Karpas-422 (cell line): Measurements from ENCODE around the gene SMYD3. TPM values are rescaled to one million over a fixed set of nuclear protein-coding genes. Genes with fewer than 3 reads are reported as not detected.

ENCODE experiments used
- DNase-seq: peaks from one replicate; pipeline ENCODE4 v3.0.0-alpha.2; 2015
- H2AFZ ChIP-seq: fragments of 200-600 bp; sonication (generic); 2 replicates; pipeline ENCODE4 v1.6.1; 2014; ENCODE audit warnings: antibody characterized with exemption, low read length, mixed read lengths
- H3K27ac ChIP-seq: fragments of 200-600 bp; sonication (generic); 2 replicates; pipeline ENCODE4 v1.5.1; 2014; ENCODE audit warnings: mild to moderate bottlenecking, low read length, moderate library complexity
- H3K27me3 ChIP-seq: fragments of 200-600 bp; sonication (generic); 2 replicates; pipeline ENCODE4 v1.6.1; 2014; ENCODE audit warnings: low read length, mixed read lengths
- H3K36me3 ChIP-seq: fragments of 200-600 bp; sonication (generic); 2 replicates; pipeline ENCODE4 v1.6.1; 2014; ENCODE audit warnings: low read length, mixed read lengths; ENCODE audit not compliant: insufficient read depth
- H3K4me1 ChIP-seq: fragments of 200-600 bp; sonication (generic); 2 replicates; pipeline ENCODE4 v1.6.1; 2014; ENCODE audit warnings: mild to moderate bottlenecking, low read length, mixed read lengths
- H3K4me2 ChIP-seq: fragments of 200-600 bp; sonication (generic); 2 replicates; pipeline ENCODE4 v1.6.1; 2014; ENCODE audit warnings: low read length, low read depth, mild to moderate bottlenecking; ENCODE audit not compliant: poor library complexity, severe bottlenecking
- H3K4me3 ChIP-seq: fragments of 200-600 bp; sonication (generic); 2 replicates; pipeline ENCODE4 v1.5.1; 2014; ENCODE audit warnings: mild to moderate bottlenecking, antibody characterized with exemption, low read length, mixed read lengths
- H3K79me2 ChIP-seq: fragments of 200-600 bp; sonication (generic); 2 replicates; pipeline ENCODE4 v1.6.1; 2014; ENCODE audit warnings: mild to moderate bottlenecking, low read length, mixed read lengths
- H3K9ac ChIP-seq: fragments of 200-600 bp; sonication (generic); 2 replicates; pipeline ENCODE4 v1.6.0; 2014; ENCODE audit warnings: low read length
- H3K9me2 ChIP-seq: fragments of 200-600 bp; sonication (generic), shearing (Covaris generic); replicated peaks from 2 replicates; pipeline ENCODE4 v1.6.0; 2014; ENCODE audit warnings: mild to moderate bottlenecking, low read length, moderate library complexity; ENCODE audit not compliant: insufficient read depth
- H3K9me3 ChIP-seq: fragments of 300-700, 200-600 bp; sonication (generic); 2 replicates; pipeline ENCODE4 v1.6.1; 2014; ENCODE audit warnings: low read length, mixed read lengths
- H4K20me1 ChIP-seq: fragments of 200-600 bp; sonication (generic); 2 replicates; pipeline ENCODE4 v1.6.1; 2014; ENCODE audit warnings: mild to moderate bottlenecking, antibody characterized with exemption, low read length, low read depth; ENCODE audit not compliant: insufficient read depth
- total RNA-seq: library from RNA; depleted of rRNA; stranded (reverse); fragments of >200 nt; shearing (Covaris generic); gene quantifications from 2 replicates; pipeline ENCODE4 v1.2.3, GENCODE V29; 2014; ENCODE audit warnings: low replicate concordance

Gene SMYD3
- total RNA-seq, 1 experiment from 2014 or later, result 67.1 TPM

DNA sequence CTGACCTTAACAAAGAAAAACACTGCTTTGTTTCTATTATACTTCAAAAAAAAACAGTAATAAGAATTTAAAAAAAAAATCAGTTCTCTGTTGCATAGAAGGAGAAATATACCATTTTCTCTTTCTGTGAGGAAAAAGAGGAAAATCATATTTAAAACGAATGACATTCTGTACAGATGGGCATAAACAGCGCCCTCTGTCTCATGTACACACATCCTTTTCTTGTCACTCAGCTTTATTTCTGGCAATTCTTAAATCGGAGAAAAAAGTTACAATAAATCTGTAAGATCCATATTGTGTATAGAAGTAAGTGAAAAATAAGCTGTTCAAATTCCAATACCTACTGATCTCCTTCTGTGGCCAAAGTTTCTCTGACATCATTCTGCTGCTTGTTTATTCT, 245.4 kb downstream of the SMYD3 start:
- no peak overlapping the region for H3K4me2 ChIP-seq
- H3K9me3 ChIP-seq, result no peaks in the 10 kb centered on the region; the same call in 1 of the 2 replicates
- H3K27ac ChIP-seq, result no peak overlapping the region
- H3K79me2 ChIP-seq, result no peaks in the 10 kb centered on the region
- DNase-seq, result no peak
- no peak overlapping the region for H3K4me3 ChIP-seq
- no peaks in the 10 kb centered on the region for H3K36me3 ChIP-seq
- H2AFZ ChIP-seq, result no peak overlapping the region
- H3K9ac ChIP-seq, result no peak overlapping the region
- no peaks in the 10 kb centered on the region for H3K4me1 ChIP-seq
- H3K9me2 ChIP-seq, result no peaks in the 10 kb centered on the region
- no peaks in the 10 kb centered on the region for H3K27me3 ChIP-seq
- no peaks in the 10 kb centered on the region for H4K20me1 ChIP-seq

DNA sequence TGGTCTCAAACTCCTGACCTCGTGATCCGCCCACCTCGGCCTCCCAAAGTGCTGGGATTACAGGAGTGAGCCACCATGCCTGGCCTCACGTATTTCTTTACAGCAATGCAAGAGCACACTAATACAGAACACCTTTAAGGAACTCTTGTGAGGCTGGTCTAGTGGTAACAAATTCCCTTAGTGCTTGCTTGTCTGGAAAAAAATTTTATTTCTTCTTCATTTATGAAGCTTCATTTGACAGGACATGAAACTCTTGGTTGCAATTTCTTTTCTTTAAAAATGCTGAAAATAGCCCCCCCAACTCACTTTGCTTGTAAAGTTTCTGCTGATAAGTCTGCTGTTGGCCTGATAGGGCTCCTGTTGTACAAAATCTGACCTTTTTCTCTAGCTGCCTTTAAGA, 248.8 kb downstream of the SMYD3 start:
- no peak overlapping the region for H3K4me2 ChIP-seq
- H3K4me3 ChIP-seq, result no peak overlapping the region
- H3K27ac ChIP-seq, result no peak overlapping the region
- no peaks in the 10 kb centered on the region; the same call in 1 of the 2 replicates for H3K9me3 ChIP-seq
- no peak overlapping the region for H2AFZ ChIP-seq
- no peaks in the 10 kb centered on the region for H3K27me3 ChIP-seq
- H3K36me3 ChIP-seq, result no peaks in the 10 kb centered on the region
- no peaks in the 10 kb centered on the region for H3K4me1 ChIP-seq
- H3K79me2 ChIP-seq, result no peaks in the 10 kb centered on the region
- no peaks in the 10 kb centered on the region for H4K20me1 ChIP-seq
- H3K9ac ChIP-seq, result no peak overlapping the region
- no peak for DNase-seq
- no peaks in the 10 kb centered on the region for H3K9me2 ChIP-seq

DNA sequence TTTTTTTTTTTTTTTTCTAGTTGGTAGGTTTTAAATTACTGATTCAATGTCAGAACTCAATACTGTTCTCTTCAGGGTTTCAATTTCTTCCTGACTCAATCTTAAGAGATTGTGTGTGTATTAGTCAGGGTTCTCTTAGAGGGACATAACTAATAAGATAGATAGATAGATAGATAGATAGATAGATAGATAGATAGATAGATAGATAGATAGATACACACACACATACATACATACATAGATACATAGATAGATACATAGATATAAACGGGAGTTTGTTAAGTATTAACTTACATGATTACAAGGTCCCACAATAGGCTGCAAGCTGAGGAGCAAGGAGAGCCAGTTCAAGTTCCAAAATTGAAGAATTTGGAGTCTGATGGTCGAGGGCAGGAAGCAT, 251.3 kb downstream of the SMYD3 start:
- Histone ChIP-seq H3K4me1 (no peaks in the 10 kb centered on the region), H3K79me2 (no peaks in the 10 kb centered on the region), H3K9me2 (no peaks in the 10 kb centered on the region), H3K4me2 (no peak overlapping the region), H3K4me3 (no peak overlapping the region), H3K27me3 (no peaks in the 10 kb centered on the region), H3K9me3 (no peaks in the 10 kb centered on the region; the same call in 1 of the 2 replicates), H3K27ac (no peak overlapping the region), H3K9ac (no peak overlapping the region), H4K20me1 (no peaks in the 10 kb centered on the region), H3K36me3 (no peaks in the 10 kb centered on the region), H2AFZ (no peak overlapping the region)
- DNase-seq, result no peak

DNA sequence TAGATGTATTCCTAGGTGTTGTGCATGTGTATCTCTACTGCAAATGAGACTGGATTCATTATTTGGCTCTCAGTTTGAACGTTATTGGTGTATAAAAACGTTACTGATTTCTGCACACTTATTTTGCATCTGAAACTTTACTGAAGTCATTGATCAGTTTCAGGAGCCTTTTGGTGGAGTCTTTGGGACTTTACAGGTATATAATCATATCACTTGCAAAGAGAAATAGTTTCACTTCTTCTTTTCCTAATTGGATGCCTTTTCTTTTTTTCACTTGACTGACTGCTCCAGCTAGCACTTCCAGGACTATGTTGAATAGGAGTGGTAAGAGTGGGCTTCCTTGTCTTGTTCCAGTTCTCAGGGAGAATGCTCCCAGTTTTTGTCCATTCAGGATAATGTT, 252.2 kb downstream of the SMYD3 start:
- Histone ChIP-seq H3K9me2 (no peaks in the 10 kb centered on the region), H3K4me1 (peaks cover 6% of the 10 kb centered on the region), H4K20me1 (no peaks in the 10 kb centered on the region), H2AFZ (no peak overlapping the region), H3K4me3 (no peak overlapping the region), H3K4me2 (no peak overlapping the region), H3K27me3 (no peaks in the 10 kb centered on the region), H3K36me3 (no peaks in the 10 kb centered on the region), H3K9ac (no peak overlapping the region), H3K27ac (no peak overlapping the region), H3K79me2 (no peaks in the 10 kb centered on the region), H3K9me3 (no peaks in the 10 kb centered on the region; the same call in 1 of the 2 replicates)
- no peak for DNase-seq

DNA sequence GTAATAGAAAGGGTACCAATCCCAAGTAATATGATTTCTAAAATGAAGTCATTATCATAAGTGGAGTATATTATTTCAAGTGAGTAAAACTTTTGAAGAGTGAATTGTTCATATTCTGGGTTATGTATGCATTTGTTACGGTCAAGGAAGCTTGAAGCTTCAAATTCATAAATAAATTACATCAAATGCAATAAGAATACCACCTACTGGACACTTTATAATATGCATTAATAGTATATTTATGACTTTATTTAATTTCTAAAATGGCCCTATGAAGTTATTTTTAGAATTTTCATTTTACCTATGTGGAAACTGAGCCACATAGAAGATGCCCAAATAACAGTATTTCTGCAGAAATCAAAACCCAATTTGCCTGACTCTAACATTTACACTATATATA, 260.6 kb downstream of the SMYD3 start:
- no peaks in the 10 kb centered on the region for H3K9me3 ChIP-seq
- no peaks in the 10 kb centered on the region for H3K9me2 ChIP-seq
- no peaks in the 10 kb centered on the region for H3K36me3 ChIP-seq
- no peak overlapping the region for H3K27ac ChIP-seq
- H3K27me3 ChIP-seq, result no peaks in the 10 kb centered on the region
- H3K4me2 ChIP-seq, result no peak overlapping the region
- no peak overlapping the region for H3K4me3 ChIP-seq
- no peaks in the 10 kb centered on the region for H3K79me2 ChIP-seq
- no peak for DNase-seq
- H4K20me1 ChIP-seq, result no peaks in the 10 kb centered on the region
- H3K4me1 ChIP-seq, result peaks cover 8% of the 10 kb centered on the region
- H3K9ac ChIP-seq, result no peak overlapping the region
- H2AFZ ChIP-seq, result no peak overlapping the region

DNA sequence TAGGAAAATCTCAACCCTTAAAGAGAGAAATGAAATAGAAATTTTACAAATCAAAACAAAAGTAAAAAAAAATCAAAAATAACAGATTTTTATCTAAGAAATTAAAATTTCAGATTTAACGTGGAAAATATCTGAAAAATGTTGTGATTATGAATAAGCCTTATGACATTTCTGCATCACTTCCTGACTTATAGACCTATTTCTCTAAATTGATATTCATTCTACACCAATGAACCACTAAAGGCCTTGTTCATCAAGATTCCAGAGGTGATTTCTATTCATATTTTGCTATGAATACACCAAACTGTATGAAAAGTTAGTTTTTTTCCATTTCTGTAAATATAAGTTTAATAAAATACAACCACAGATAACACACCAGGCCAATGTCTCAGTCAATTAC, 261.5 kb downstream of the SMYD3 start:
- Histone ChIP-seq H3K27ac (no peak overlapping the region), H3K27me3 (no peaks in the 10 kb centered on the region), H4K20me1 (no peaks in the 10 kb centered on the region), H3K9ac (no peak overlapping the region), H3K9me3 (no peaks in the 10 kb centered on the region), H3K9me2 (no peaks in the 10 kb centered on the region), H2AFZ (no peak overlapping the region), H3K79me2 (no peaks in the 10 kb centered on the region), H3K36me3 (no peaks in the 10 kb centered on the region), H3K4me3 (no peak overlapping the region), H3K4me1 (peaks cover 8% of the 10 kb centered on the region), H3K4me2 (no peak overlapping the region)
- no peak for DNase-seq

DNA sequence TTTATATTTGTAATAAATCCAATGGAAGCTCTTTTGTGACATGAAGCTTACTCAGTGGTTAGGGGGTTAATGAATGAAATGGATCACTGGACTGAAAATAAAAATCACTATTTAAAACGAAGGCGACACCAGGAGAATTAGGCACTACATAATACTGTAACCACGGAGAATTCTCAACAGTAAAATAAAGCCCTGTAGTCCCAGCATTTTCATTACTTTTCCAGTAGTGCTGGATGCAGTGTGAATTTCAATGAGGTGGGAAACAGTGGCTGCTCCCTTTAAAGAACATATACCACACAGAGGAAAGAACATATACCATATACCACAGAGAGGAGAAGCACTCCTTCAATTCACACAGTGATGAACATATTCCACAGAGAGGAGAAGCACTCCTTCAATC, 275.0 kb downstream of the SMYD3 start:
- Histone ChIP-seq H3K4me3 (no peak overlapping the region), H3K4me1 (no peaks in the 10 kb centered on the region), H3K9me2 (no peaks in the 10 kb centered on the region), H3K27ac (no peak overlapping the region), H4K20me1 (no peaks in the 10 kb centered on the region), H3K9ac (no peak overlapping the region), H3K27me3 (no peaks in the 10 kb centered on the region), H3K36me3 (no peaks in the 10 kb centered on the region), H3K4me2 (no peak overlapping the region), H2AFZ (no peak overlapping the region), H3K9me3 (peaks cover 7% of the 10 kb centered on the region; the same call in 1 of the 2 replicates), H3K79me2 (0 out of 2 replicates have a peak, but pooled peaks cover 3% of the 10 kb centered on the region)
- DNase-seq, result no peak

DNA sequence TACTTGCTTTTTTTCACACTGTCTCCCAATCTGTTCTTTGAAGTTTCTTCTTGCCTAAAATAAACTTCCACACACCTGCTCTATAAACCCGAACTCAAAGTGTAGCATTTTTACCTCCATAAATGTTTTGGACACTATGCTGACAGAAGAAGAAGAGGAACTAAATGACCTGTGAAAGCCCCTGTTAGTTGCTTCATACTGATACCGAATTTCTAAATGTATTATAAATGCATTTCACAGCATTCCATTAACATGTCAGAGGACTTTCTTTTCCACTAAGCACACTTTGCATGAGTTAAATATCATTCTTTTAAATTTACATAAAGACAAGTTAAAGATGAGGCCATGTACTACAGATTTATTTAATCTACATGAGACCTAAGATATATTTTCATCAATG, 281.0 kb downstream of the SMYD3 start:
- Histone ChIP-seq H3K4me3 (no peak overlapping the region), H3K27me3 (no peaks in the 10 kb centered on the region), H2AFZ (no peak overlapping the region), H3K4me2 (no peak overlapping the region), H3K79me2 (no peaks in the 10 kb centered on the region), H4K20me1 (no peaks in the 10 kb centered on the region), H3K4me1 (peaks cover 7% of the 10 kb centered on the region; the same call in 1 of the 2 replicates), H3K9ac (no peak overlapping the region), H3K9me3 (peaks cover 2% of the 10 kb centered on the region), H3K36me3 (no peaks in the 10 kb centered on the region; the same call in 1 of the 2 replicates), H3K9me2 (no peaks in the 10 kb centered on the region), H3K27ac (no peak overlapping the region)
- DNase-seq, result no peak
